H1 (cell line): Measurements from ENCODE around the gene IQCH. TPM values are rescaled to one million over a fixed set of nuclear protein-coding genes. Genes with fewer than 3 reads are reported as not detected.

Experiments used
- CTCF ChIA-PET: fragments of 300-600 bp; sonication (Branson Sonifier 250); formaldehyde crosslinking; loops from one replicate; lab custom pipeline; 2021; ENCODE audit not compliant: partially characterized antibody; lab: Charles Lee
- POLR2A ChIA-PET: fragments of 300-600 bp; sonication (Branson Sonifier 250); formaldehyde crosslinking; loops from one replicate; lab custom pipeline; 2021; ENCODE audit warnings: inconsistent platforms; ENCODE audit not compliant: partially characterized antibody; lab: Charles Lee
- DNase-seq, 2 experiments: peaks; one replicate each; pipeline versions ENCODE4 v3.0.0 to v3.0.0-alpha.2; 2010 to 2022; ENCODE audit warnings: low spot score in 2 of 2, low read depth in 1 of 2, mixed read lengths in 1 of 2
- FAIRE-seq: peaks from 2 replicates; lab custom pipeline; 2011; peaks lifted over from hg19 to GRCh38; lab: Jason Lieb, UNC
- H2AFZ ChIP-seq: 2 replicates; pipeline ENCODE4 v1.8.1; 2012; ENCODE audit warnings: low read length, inconsistent platforms
- H2AK5ac ChIP-seq: 2 replicates; pipeline ENCODE4 v1.6.1; 2013; ENCODE audit warnings: low read depth, low read length
- H2BK120ac ChIP-seq: replicated peaks from 2 replicates; pipeline ENCODE3; 2013; ENCODE audit warnings: low read depth, low read length, inconsistent platforms
- H2BK12ac ChIP-seq: 2 replicates; pipeline ENCODE4 v1.6.1; 2013; ENCODE audit warnings: low read depth, low read length
- H2BK15ac ChIP-seq: 2 replicates; pipeline ENCODE4 v1.6.1; 2013; ENCODE audit warnings: low read length
- H2BK20ac ChIP-seq: 2 replicates; pipeline ENCODE4 v1.6.1; 2013; ENCODE audit warnings: low read length
- H2BK5ac ChIP-seq: 2 replicates; pipeline ENCODE4 v1.6.1; 2013; ENCODE audit warnings: low read depth, low read length
- H3K14ac ChIP-seq: 2 replicates; pipeline ENCODE4 v1.6.1; 2013; ENCODE audit warnings: inconsistent platforms; ENCODE audit not compliant: insufficient read length
- H3K18ac ChIP-seq: 2 replicates; pipeline ENCODE4 v1.6.1; 2013; ENCODE audit warnings: low read length; ENCODE audit errors: extremely low read depth
- H3K23ac ChIP-seq: 2 replicates; pipeline ENCODE4 v1.6.1; 2013; ENCODE audit warnings: inconsistent platforms; ENCODE audit not compliant: insufficient read length
- H3K23me2 ChIP-seq: 2 replicates; pipeline ENCODE4 v1.6.1; 2013; ENCODE audit warnings: low read depth, low read length
- H3K27ac ChIP-seq: 2 replicates; pipeline ENCODE4 v1.6.1; 2011; ENCODE audit warnings: low read depth, low read length, inconsistent platforms
- H3K27me3 ChIP-seq, 4 experiments: replicated peaks in 1 of 4; 1 replicate in 1 of 4; 2 replicates in 3 of 4; pipeline versions ENCODE4 v1.6.1 to v1.8.1; 2011 to 2013; ENCODE audit warnings: low read length in 3 of 4, mild to moderate bottlenecking in 3 of 4, inconsistent platforms in 2 of 4, mixed read lengths in 2 of 4, moderate library complexity in 1 of 4; ENCODE audit not compliant: control insufficient read depth in 3 of 4, insufficient read depth in 3 of 4; ENCODE audit errors: extremely low read depth in 1 of 4
- H3K36me3 ChIP-seq, 4 experiments: 2 replicates each; pipeline versions ENCODE4 v1.6.1 to v1.8.1; 2011 to 2013; ENCODE audit warnings: mild to moderate bottlenecking in 4 of 4, low read length in 3 of 4, moderate library complexity in 2 of 4, control low read depth in 1 of 4, inconsistent platforms in 1 of 4; ENCODE audit not compliant: insufficient read depth in 4 of 4, control insufficient read depth in 2 of 4
- H3K4ac ChIP-seq: replicated peaks from 2 replicates; pipeline ENCODE3; 2013; ENCODE audit warnings: low read length, low read depth, mixed read lengths, inconsistent platforms; ENCODE audit not compliant: insufficient read length
- H3K4me1 ChIP-seq, 4 experiments: replicated peaks in 1 of 4; 1 replicate in 1 of 4; 2 replicates in 3 of 4; pipeline versions ENCODE4 v1.6.1 to v1.8.1; 2011 to 2013; ENCODE audit warnings: low read length in 3 of 4, inconsistent platforms in 2 of 4, mixed read lengths in 1 of 4; ENCODE audit not compliant: insufficient read depth in 4 of 4, control insufficient read depth in 3 of 4
- H3K4me2 ChIP-seq, 2 experiments: 2 replicates each; pipeline versions ENCODE4 v1.6.1 to v1.8.1; 2011 to 2013; ENCODE audit warnings: low read depth in 2 of 2, low read length in 2 of 2, control low read depth in 1 of 2, inconsistent platforms in 1 of 2, mild to moderate bottlenecking in 1 of 2; ENCODE audit not compliant: insufficient read depth in 1 of 2
- H3K4me3 ChIP-seq, 4 experiments: fragments of 200-600, 300-600 bp in 1 of 4; sonication (generic), shearing (Covaris generic), sonication (Bioruptor Twin) in 1 of 4; 2 replicates each; pipeline versions ENCODE4 v1.5.1 to v1.8.1; 2011 to 2016; ENCODE audit warnings: low read length in 4 of 4, low read depth in 3 of 4, control low read depth in 2 of 4, inconsistent platforms in 2 of 4, mild to moderate bottlenecking in 2 of 4, mixed read lengths in 1 of 4, moderate library complexity in 1 of 4; ENCODE audit not compliant: insufficient read depth in 2 of 4; ENCODE audit errors: extremely low read depth in 1 of 4
- H3K56ac ChIP-seq: replicated peaks from 2 replicates; pipeline ENCODE3; 2013; ENCODE audit warnings: low read depth, mild to moderate bottlenecking, mixed read lengths, low read length, inconsistent platforms; ENCODE audit not compliant: insufficient read length
- H3K79me1 ChIP-seq: 2 replicates; pipeline ENCODE4 v1.6.1; 2013; ENCODE audit warnings: low read depth, low read length, control low read depth
- H3K79me2 ChIP-seq, 2 experiments: 2 replicates each; pipeline versions ENCODE4 v1.6.1 to v1.8.1; 2012 to 2013; ENCODE audit warnings: low read length in 2 of 2, mild to moderate bottlenecking in 2 of 2, inconsistent platforms in 1 of 2; ENCODE audit not compliant: insufficient read depth in 2 of 2, control insufficient read depth in 1 of 2
- H3K9ac ChIP-seq, 4 experiments: replicated peaks in 1 of 4; 1 replicate in 1 of 4; 2 replicates in 3 of 4; pipeline versions ENCODE4 v1.6.1 to v1.8.1; 2011 to 2013; ENCODE audit warnings: low read depth in 3 of 4, low read length in 3 of 4, control low read depth in 2 of 4, mild to moderate bottlenecking in 2 of 4, moderate library complexity in 2 of 4, inconsistent platforms in 1 of 4; ENCODE audit errors: extremely low read depth in 1 of 4
- H3K9me3 ChIP-seq, 2 experiments: 2 replicates each; pipeline versions ENCODE4 v1.6.1 to v1.8.1; 2012 to 2013; ENCODE audit warnings: mild to moderate bottlenecking in 2 of 2, moderate library complexity in 2 of 2, control low read depth in 1 of 2, inconsistent platforms in 1 of 2, low read depth in 1 of 2, low read length in 1 of 2, mixed read lengths in 1 of 2; ENCODE audit not compliant: insufficient read depth in 2 of 2
- H4K20me1 ChIP-seq, 2 experiments: replicated peaks in 1 of 2; 2 replicates each; pipeline versions ENCODE3 to v1.8.1; 2011 to 2013; ENCODE audit warnings: inconsistent platforms in 2 of 2, low read length in 2 of 2, mild to moderate bottlenecking in 1 of 2; ENCODE audit not compliant: insufficient read depth in 2 of 2, control insufficient read depth in 1 of 2
- H4K5ac ChIP-seq: 2 replicates; pipeline ENCODE4 v1.6.1; 2013; ENCODE audit warnings: low read length, low read depth, mixed read lengths, inconsistent platforms; ENCODE audit not compliant: insufficient read length
- H4K8ac ChIP-seq: 2 replicates; pipeline ENCODE4 v1.8.0; 2013; ENCODE audit warnings: mild to moderate bottlenecking, moderate library complexity, low read length, inconsistent platforms; ENCODE audit not compliant: insufficient read depth; ENCODE audit errors: extremely low read depth
- H4K91ac ChIP-seq: replicated peaks from 2 replicates; pipeline ENCODE3; 2013; ENCODE audit warnings: low read length, mixed read lengths, inconsistent platforms; ENCODE audit not compliant: insufficient read length
- WGBS, 2 experiments: shearing (Covaris generic) in 1 of 2; methylation state at CpG; one replicate each; pipeline versions ENCODE4 v1.1.6 to v1.1.7; 2013 to 2015; ENCODE audit warnings: low lambda C conversion rate in 2 of 2, mixed read lengths in 2 of 2, inconsistent platforms in 1 of 2, low coverage in 1 of 2, missing lambda C conversion rate in 1 of 2; ENCODE audit not compliant: insufficient replicate concordance in 2 of 2, insufficient coverage in 1 of 2, insufficient read length in 1 of 2; ENCODE audit errors: extremely low coverage in 1 of 2, missing lambda C conversion rate in 1 of 2; 5-methylcytosine and 5-hydroxymethylcytosine counted together
- polyA plus RNA-seq, 7 experiments: library from polyadenylated mRNA; depleted of rRNA in 3 of 7; stranded (reverse) in 5 of 7; unstranded in 2 of 7; fragments of >200 nt in 5 of 7; fragments of 200-250 nt in 2 of 7; gene quantifications; 1 replicate in 5 of 7; 2 replicates in 1 of 7; 4 replicates in 1 of 7; pipeline versions ENCODE4 v1.2.1 to v1.2.3, GENCODE V29; 2011 to 2013; ENCODE audit warnings: missing spikeins in 2 of 7, mixed read lengths in 2 of 7
- total RNA-seq: library from RNA; stranded (reverse); fragmentation: NEBNext Ultra II Directional; extraction: Animal tissue kit (Norgen Biotek cat#: 25700); gene quantifications from 2 replicates; pipeline ENCODE4 v1.2.1, GENCODE V29; 2021

Gene IQCH
- total and polyA plus RNA-seq, 2 of the 8 experiments (the other 6 are each of a cell fraction or from before 2014, with no cell fraction given): 0.60 to 1.9 TPM

DNA sequence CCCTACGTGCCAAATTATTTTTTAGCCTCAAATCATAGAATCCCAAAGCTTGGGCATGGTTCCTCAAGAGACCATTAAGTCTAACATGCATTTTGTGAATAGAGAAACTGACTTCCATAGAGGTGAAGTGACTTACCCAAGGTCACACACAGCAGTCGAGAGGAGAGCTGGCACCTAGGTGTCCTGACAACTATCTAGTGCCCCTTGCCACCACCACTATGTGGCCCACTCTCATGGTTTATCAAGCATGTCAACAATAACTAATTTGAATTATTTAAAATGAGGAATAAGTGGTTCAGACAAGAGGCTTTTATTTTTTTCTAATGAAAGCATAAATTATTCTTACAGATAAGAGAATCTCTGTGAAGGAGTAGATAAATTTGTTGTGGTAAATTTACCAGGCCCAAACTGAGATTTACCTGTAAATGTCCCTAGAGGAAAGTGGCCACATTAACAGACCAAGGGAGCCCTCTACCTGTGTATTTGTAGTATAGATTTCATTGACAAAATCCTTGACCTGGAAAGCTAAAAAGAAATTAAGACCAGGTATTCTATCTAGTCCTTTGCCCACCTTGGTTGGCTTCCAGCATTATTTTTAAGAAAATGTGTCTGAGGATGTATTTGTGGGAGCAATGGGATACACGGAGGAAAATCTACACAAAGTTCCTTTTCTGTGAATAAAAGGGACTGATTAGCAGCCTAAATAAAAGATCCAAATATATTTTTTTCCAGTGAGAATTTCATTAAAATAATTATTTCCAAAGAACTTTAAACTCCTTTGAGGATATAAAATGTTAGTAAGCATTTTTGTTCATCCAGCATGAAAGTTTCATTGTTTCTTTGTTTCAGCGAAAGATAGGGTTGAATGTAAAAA lies 49.1 kb downstream of the IQCH start:
- no peaks in the 10 kb centered on the region for H4K20me1 ChIP-seq
- H3K36me3 ChIP-seq: no peaks in the 10 kb centered on the region
- no peak overlapping the region for H3K9ac ChIP-seq
- no peak overlapping the region for H4K8ac ChIP-seq
- H2AK5ac ChIP-seq: no peak overlapping the region
- H2BK12ac ChIP-seq: no peak overlapping the region
- DNase-seq: no peak
- no peak overlapping the region for H2BK5ac ChIP-seq
- 69% methylated on average over 4 of the region's 4 CpGs; no CpG with 5 or more reads in 1 of the 2 experiments for WGBS, 2 experiments
- no peak for FAIRE-seq
- no peak overlapping the region for H4K91ac ChIP-seq
- H3K23me2 ChIP-seq: no peaks in the 10 kb centered on the region
- POLR2A ChIA-PET: no interaction called here
- H3K14ac ChIP-seq: no peak overlapping the region
- H3K4me2 ChIP-seq: no peak overlapping the region
- no peak overlapping the region for H2BK120ac ChIP-seq
- H3K79me2 ChIP-seq: no peaks in the 10 kb centered on the region
- H3K9me3 ChIP-seq: no peaks in the 10 kb centered on the region
- H3K27ac ChIP-seq: no peak overlapping the region
- no peak overlapping the region for H2BK20ac ChIP-seq
- no peak overlapping the region for H2AFZ ChIP-seq
- no peaks in the 10 kb centered on the region for H3K79me1 ChIP-seq
- H3K56ac ChIP-seq: no peak overlapping the region
- no peak overlapping the region for H3K4me3 ChIP-seq
- no peak overlapping the region for H2BK15ac ChIP-seq
- no peak overlapping the region for H3K4ac ChIP-seq
- no peak overlapping the region for H4K5ac ChIP-seq
- no peak overlapping the region for H3K18ac ChIP-seq
- H3K23ac ChIP-seq: no peak overlapping the region
- H3K4me1 ChIP-seq: no peaks in the 10 kb centered on the region
- no peaks in the 10 kb centered on the region for H3K27me3 ChIP-seq
- CTCF ChIA-PET: interaction anchor here (0.6 to 12.4 kb wide), 30 partner anchors 9 to 452 kb away, joined by 3 to 125 read pairs (median 3); no protein-coding TSS in a partner anchor
